ENCODE results near the gene SHISA3.

SHISA3 gene

DNA sequence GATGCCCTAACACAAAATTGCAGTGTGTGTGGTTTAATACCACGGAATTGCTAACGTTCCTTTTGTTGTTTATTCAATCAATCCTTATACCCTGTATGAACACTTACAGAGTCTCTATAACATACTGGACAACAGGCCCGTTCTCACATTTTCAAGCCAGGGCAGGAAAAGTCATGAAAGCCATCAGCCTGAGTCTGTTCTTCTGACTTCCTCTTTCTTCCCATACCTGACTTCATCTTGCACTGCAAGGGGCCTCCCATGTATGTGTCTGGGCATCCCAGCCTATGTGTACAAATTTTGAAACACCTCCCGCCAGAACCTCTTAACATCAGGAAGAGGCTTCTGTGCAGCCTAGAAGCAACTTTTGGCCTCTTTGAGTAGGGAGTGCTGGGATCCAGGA, 4.9 kb upstream of the SHISA3 start:
- DNase-seq = no peak

- DNase-seq = no peak
Observed at GRCh38 chr4:42395595-42395994, 1.7 kb upstream of the SHISA3 start.

GRCh38 chr4:42396361-42396751, 932 bp upstream of the SHISA3 start:
- DNase-seq = no peak

DNA sequence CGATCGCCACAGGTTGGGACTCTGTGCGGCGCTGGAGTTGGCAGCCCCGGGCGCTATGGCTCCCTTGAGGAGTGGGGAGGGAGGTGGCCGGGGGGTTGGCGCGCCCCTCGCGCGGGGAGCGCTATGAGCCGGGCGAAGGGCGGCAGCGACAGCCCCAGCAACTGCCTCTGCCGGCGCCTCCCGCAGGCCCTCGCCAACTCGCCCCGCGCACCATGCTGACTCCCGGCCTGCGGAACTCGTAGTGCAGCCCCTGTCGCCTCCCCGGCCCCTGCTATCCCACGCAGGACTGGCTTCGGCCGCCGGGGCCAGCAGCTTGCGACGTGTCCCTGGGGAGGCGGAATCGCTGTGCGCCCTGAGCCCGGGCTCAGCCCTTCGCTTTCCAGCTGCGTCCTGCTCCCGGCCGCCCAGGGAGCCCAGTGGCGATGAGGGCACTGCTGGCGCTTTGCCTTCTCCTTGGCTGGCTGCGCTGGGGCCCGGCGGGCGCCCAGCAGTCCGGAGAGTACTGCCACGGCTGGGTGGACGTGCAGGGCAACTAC, 415 bp downstream of the SHISA3 start:
- no peak for DNase-seq

DNA sequence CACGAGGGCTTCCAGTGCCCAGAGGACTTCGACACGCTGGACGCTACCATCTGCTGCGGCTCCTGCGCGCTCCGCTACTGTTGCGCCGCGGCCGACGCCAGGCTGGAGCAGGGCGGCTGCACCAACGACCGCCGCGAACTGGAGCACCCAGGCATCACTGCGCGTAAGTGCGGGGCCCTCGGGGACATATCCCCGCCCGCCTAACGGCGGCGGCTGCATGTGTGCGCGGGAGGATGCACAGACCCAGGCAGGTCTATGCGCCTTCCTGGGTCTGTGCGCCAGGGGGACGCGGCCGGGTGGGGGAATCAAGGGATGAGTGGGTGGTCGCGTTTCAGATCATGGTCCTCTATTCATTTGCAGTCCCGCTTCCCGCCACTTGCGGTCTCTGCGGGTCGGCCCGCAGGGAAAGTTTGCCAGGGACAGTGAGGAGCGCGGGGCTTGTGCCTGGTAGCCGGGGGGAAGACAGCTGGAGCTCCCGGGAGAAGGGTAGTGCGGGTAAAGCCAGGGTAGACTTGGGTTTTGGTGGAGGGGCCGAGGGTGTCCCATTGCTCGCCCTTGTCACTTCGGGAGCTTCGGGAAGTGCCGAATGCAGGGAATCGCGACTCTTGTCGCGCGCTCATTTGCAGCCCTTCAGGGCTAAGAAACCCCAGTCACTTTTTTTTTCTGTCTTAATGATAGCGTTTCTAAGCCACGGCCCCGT, 1.0 kb downstream of the SHISA3 start:
- no peak for DNase-seq

DNA sequence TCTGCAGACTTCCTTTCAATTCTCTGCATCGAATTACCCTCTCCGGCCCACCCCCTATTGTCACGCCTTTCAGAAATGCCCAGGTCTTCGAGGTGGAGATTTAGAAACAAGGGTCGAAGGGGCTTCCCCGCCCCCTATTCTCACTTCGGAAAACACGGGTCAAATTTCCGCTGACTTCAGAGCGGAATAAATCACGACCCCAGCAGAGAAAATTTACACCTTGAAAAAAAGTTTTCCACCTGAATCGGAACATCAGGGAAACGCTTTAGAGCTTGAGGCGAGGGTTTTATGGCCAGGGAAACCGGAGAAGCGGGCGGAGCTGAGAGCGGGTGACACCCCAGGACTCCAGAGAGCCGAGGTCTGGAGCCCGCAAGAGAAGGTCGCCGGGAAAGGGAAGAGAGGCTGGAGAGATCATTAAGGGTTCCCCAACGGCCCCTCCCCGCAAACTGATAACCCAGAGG, 1.6 kb downstream of the SHISA3 start:
- DNase-seq = no peak

DNA sequence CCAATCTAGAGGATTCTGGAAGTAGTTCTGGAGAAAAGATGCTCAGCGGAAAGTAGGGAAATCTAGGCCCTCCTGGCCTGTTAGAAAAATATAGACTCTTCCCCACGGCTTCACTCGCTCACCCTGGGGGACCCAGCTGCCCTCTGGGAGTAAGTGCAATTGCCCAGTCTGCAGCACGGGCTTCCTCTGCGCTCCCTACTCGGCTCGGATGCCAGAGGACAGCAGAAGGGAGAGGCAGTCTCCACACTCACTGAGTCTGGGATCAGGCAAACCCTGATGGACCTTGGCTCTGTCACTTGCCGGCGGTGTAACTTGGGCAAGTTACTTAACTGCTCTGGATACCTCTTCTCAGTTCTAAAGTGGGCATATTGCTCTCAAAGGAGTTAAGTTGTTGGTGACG, 2.1 kb downstream of the SHISA3 start:
- no peak for DNase-seq

DNA sequence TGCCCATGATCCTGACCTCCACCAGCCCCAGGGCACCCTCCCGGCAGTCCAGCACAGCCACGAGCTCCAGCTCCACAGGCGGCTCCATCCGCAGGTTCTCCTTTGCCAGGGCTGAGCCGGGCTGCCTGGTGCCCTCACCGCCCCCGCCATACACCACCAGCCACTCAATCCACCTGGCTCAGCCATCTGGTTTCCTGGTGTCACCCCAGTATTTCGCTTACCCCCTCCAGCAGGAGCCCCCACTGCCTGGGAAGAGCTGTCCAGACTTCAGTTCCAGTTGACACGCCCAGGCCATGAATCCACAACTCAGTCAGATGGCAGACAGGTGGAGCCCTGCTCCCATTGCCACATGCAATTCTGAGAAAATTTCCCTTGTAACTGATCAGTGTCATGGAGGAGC, 3.9 kb downstream of the SHISA3 start:
- no peak for DNase-seq

- DNase-seq = no peak
Observed at GRCh38 chr4:42404001-42404400, 6.7 kb downstream of the SHISA3 start.

DNA sequence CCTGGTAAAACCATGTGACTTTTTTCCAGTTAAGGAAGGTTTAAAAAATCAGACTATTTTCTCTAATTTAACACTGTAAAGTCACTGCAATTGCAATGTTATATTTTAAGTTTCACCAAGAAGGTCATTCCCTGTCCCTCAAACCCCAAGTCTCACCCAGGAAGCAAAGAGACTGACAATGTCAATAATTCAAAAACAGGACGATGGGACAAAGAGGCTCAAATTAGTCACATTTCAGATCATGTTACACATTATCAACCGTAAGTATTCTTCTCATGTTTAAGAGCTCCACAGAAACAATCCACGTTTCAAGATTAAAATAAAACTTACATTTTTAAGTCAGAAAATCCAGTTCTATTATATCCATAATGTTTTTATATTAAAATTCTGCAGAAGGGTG, 13.2 kb downstream of the SHISA3 start:
- no peak for DNase-seq

DNA sequence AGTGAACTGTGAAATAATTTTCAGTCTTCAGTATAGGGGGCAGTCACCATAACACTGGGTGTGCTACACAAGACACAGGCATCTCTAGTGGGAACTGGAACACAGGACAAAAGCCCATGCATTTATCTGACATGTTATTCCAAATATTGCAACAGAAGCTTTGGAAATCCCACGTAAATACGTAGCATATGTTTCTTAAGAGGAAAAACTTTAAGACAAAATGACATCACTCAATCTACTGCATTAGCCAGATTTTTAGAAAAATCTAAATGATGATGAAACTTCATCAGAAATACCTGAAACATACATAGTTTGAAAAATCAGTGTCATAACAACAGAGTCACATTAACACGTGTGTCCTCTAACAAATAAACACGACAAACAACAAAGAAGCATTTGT, 14.5 kb downstream of the SHISA3 start:
- DNase-seq = no peak

GRCh38 chr4:42412251-42412650, 15.0 kb downstream of the SHISA3 start:
- no peak for DNase-seq

DNA sequence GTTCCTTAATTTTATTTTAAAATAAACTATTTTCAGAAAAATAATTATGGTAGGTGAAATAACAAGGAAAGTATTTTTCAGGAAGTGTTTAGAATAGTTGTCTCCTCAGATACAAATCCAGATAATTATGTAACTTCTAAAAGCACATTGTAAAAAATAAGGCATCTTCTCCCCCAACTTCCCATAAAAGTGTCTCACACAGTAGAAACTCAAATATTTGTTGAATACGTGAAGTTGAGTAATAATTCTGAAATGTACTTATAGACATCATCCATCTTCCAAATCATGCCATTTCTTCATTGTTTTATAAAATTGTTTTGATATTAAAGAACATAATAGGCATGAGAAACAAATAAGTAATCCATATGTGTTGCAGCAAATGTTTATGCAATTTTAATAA, 18.0 kb downstream of the SHISA3 start:
- no peak for DNase-seq

DNA sequence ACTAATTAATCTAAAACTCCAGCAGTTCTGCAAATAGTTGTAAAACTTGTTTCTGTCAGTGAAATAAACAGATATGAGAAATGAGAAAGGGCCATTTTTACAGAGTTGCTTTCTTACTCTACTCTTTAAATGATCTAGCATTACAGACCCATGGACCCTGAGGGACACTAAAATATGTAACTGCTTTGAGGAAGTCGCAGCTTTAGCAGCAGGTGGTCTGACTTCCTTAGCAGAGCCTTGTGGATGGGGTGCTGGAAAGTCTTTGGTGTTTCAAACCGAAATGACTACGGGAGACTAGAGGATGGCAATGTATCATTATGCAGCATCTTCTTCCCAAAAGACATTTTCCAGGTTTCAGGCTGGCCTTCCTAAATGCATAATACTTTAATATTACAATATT, 18.7 kb downstream of the SHISA3 start:
- no peak for DNase-seq

DNA sequence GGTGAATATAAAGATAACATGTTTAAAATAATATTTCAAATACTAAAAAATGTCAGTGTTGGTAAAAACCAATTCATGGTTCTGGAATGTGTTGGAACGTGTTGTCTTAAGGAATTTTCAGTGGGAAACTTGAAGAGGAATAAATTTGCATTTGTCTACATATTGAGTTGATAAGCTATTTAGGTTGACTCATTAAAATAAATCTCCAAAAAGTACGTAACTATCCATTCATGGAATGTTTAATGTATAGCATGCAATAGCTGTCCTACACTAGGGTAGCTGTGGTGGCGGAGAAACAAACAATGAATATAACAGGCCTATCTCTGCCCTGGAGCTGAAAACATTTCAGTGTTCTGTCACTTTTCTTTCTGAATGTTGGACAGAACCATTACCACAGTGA, 20.3 kb downstream of the SHISA3 start:
- DNase-seq = no peak

DNA sequence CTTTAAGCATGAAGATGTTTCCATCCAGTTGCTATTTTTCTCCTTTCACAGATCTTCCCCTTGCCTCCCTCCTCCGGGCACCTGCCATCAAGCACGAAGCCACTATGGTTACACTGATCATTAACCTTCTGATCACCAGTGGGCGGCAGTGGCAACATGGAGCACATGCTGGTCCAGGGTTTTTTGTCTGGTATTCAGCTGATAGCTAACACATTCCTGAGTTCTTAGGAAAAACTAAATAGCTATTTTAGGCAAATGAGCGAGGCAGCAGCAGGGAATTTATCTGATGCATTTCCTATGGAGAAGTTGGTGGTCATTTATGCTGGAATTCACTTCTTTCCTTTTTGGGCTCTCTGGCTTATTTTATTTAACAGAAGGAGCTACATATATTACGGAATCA, 22.9 kb downstream of the SHISA3 start:
- DNase-seq = no peak

- no peak for DNase-seq
Observed at GRCh38 chr4:42425146-42426065, 28.1 kb downstream of the SHISA3 start.

- DNase-seq = no peak
Observed at GRCh38 chr4:42428036-42428435, 30.7 kb downstream of the SHISA3 start.

GRCh38 chr4:42436928-42437565, 39.8 kb downstream of the SHISA3 start:
- no peak for DNase-seq

DNA sequence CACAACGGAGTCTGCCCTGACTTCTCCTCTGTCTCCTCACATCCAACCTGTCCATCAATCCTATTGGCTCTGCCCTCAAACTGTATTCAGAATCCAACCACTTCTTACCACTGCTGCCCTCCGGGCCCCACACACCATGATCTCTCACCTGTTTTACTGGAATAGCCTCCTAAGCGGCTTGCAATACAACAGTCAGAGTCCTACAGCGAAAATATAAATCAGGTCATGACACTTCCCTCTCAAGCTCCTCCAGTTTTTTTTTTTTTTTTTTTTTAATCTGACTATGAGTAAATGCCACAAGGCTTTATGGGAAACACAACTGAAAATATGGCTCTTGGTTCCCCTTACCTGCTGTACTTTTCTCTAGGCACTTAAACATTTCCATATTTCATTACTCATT, 42.8 kb downstream of the SHISA3 start:
- no peak for DNase-seq

DNA sequence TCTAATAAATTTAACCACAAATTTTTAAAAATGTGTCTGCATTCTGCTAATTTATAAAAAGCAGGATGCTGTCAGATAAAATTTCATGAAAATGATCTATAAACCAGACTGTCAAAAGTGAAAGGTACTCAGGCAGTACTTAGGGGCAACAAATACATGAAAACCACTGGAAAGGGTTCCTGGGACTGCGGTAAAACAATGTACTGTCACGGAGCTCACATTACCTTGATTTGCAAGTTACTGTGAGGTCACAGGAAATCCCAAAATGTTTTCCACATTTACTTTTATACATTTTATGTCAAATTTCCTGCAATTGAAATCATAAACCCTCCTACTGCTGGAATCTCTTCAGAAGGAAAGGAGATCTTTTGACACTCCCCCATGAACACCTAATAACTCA, 45.3 kb downstream of the SHISA3 start:
- DNase-seq = no peak

DNA sequence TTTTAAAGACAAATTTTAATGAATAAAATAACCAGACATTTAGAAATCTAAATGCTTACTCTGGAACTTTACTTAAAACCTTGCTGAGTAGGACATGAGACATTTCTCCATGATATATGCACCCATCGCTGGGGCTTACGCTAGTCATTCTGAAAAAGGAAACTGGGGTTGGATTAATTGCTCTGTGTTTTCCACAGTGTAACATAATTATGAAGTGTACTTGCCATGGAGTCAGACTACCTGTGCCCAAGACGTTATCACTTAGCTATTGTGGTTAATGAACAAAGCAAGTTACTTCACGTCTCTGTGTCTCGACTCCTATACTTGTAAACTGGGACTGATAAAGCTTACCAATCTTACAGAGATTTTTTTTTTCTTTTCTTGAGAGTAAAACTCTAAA, 47.8 kb downstream of the SHISA3 start:
- DNase-seq = no peak

DNA sequence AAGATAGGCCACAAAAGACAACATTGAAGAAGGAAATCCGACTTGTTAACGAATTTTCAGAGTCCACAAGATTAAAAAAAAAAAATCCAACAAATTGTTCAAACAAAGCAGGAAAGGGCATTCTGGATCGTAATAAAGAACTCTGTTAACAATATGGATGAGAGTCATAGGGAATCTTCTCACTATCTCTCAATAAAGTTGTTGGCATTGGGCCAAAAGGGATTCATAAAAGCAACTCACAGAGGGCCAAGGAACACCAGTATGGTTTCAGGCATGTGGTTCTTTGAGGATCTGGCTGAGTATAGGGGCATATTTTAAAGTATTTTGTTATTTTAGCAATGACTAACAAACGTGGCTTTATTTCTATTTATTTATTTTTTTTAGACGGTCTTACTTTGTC, 49.5 kb downstream of the SHISA3 start:
- DNase-seq = no peak
